KOPT-K1 (cell line): ENCODE measurements around the gene CCDC185.

Experiments used
- H3K27ac ChIP-seq: fragments of 200-600 bp; sonication (generic); 2 replicates; pipeline ENCODE4 v1.5.1; 2016; ENCODE audit warnings: antibody characterized with exemption, mild to moderate bottlenecking, low read depth, low read length; ENCODE audit not compliant: poor library complexity, severe bottlenecking
- H3K36me3 ChIP-seq: fragments of 200-600 bp; sonication (generic); 2 replicates; pipeline ENCODE4 v1.5.1; 2017; ENCODE audit warnings: antibody characterized with exemption, mild to moderate bottlenecking, low read length, moderate library complexity; ENCODE audit not compliant: insufficient read depth
- H3K9me3 ChIP-seq: fragments of 200-600 bp; sonication (generic); 2 replicates; pipeline ENCODE4 v1.5.1; 2017; ENCODE audit warnings: antibody characterized with exemption, low read length, mild to moderate bottlenecking; ENCODE audit not compliant: insufficient read depth, poor library complexity, severe bottlenecking

CCDC185 gene

GRCh38 chr1:223437151-223437550 is 43.9 kb downstream of the CCDC185 start:
- no peak overlapping the region for H3K27ac ChIP-seq
- peaks cover 1% of the 10 kb centered on the region for H3K9me3 ChIP-seq
- H3K36me3 ChIP-seq, result no peaks in the 10 kb centered on the region

DNA sequence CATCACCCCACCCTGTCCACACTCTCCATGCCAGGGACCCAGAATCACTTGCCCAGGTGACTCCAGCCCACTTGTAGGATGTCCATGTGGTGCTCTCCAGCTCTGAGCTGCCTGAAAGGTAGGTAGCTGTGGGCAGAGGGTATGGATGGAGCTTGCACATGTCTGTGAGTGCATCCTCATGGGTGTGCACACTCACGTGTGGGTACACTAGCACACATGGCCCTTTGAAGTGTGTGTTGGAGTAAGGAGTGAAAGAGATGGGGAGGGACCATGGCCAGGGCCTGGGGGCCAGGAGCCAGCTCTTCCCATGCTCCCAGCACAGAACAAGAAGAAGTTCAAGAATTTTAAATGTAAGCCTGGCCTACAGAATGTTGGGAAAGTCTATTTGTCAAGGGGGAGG is 50.2 kb downstream of the CCDC185 start:
- H3K9me3 ChIP-seq, result peaks cover 23% of the 10 kb centered on the region
- no peaks in the 10 kb centered on the region for H3K36me3 ChIP-seq
- no peak overlapping the region for H3K27ac ChIP-seq

DNA sequence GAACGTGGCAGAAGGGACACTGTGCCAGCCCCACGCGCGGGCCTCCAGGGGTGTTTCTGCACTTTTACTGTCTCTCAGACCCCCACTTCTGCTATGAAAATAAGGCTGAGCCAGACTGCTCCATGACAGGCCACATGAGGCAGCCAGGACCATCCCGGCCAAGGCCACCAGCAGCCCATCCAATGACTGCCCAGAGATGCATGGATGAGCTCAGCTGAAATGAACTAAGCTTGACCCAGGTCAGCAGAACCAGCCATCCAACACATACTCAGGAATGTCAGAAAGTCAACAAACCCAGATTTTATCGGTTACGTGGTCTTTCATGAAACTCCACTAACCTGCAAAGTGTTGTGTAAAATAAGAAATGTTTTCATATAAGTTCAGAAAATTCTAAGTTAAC is 51.2 kb downstream of the CCDC185 start:
- Histone ChIP-seq H3K9me3 (peaks cover 23% of the 10 kb centered on the region), H3K27ac (no peak overlapping the region), H3K36me3 (no peaks in the 10 kb centered on the region)
